GM18508 (cell line): ENCODE data around the gene BUB1.
"Not testable (repeated sequence)": the region's sequence is repeated elsewhere in the genome, so short reads cannot be mapped to it uniquely, and the experiment has no call there.

Experiments
- ATAC-seq: cut with Tn5 transposase; IDR thresholded peaks from one replicate; pipeline ENCODE4 v1.9.1; 2021; ENCODE audit warnings: moderate number of reproducible peaks; ENCODE audit not compliant: insufficient read depth, unreplicated experiment

The BUB1 gene

DNA sequence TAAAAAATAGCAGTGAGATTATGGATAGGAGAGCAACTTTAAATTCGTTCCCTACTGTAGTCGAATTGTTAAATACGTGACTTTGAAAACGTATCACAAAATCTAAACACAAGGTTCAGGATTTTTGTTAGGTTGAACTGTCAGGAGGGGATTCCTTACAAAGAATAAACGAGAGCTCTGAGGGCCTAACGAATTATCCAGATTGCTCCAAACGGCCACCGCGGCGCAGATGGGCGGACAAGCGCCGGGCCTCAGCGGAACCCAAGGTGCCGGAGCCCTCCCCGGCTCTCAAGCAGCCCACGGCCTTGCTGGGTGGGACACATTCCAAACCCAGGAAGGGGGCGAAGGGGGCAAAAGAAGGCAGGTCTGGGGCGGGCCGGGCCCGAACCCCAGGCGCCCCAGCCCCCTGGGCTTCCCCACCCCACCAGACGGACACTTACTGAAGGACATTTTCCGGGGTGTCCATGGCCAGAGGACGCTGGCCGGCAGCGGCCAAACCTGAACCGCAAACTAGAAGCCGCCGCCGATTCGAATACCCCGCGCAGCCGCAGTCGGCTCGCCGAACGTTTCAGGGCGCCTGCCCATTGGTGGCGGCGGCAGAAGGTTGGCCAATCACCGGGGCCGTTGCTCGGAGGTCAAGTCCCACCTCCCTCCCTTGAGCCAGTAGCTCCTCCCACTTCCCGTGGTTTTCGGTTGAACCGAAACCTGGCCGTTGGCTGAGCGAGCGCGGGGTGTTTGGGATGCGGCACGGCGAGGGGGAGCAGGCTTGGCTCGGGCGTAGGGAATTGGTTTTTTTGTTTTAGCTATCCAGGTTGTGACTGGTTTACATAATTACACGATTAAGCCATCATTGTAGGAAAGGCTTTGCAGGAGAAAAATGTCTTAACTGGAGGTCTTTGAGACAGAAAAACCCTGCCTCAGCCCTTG lies at the start of gene BUB1:
TSS of gene BUB1 (minus strand) at position 534 of the 927 bp plus-strand sequence. CDS start at position 466, 68 bp downstream.
- peak; percentile 43 for ATAC-seq

DNA sequence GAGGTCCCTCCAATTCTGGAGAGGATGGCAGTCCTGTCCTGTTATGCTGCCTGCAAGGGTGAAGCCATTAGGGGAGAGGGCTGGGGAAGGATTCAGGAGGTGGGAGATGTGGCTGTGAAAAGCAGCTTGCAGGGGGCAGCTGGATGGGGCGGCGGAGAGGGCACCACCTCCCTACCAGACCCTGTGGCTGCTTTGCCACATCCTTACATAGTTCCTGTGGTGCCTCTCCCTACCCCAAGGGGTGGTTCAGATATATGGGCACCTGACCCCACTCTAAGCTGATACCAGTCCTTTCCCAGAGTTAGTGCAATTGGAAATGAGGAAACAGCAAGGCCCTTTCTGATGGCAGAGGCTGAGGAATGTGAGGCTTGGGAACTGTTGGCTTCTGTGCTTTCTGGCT lies 48.4 kb upstream of the BUB1 start:
- no peak for ATAC-seq

DNA sequence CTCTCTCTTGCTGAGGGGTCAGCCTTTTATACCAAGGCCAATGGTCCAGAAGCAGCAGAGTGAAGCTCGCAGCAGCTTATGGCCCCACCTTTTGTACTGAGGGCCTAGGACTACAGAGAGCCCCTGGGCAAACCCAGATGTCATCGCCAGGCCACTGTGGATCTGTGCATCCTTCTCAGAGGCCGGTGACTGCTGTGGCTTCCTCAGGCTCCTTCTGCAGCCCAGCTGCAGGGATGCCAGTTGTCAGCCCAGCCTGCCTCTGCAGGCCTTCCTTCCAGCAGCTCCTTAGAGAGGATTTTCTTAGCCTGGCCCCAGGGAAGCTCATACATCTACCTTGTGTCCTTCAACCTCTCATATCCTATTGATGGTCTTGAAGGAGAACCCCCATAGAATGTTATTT lies 48.0 kb upstream of the BUB1 start:
- no peak for ATAC-seq

DNA sequence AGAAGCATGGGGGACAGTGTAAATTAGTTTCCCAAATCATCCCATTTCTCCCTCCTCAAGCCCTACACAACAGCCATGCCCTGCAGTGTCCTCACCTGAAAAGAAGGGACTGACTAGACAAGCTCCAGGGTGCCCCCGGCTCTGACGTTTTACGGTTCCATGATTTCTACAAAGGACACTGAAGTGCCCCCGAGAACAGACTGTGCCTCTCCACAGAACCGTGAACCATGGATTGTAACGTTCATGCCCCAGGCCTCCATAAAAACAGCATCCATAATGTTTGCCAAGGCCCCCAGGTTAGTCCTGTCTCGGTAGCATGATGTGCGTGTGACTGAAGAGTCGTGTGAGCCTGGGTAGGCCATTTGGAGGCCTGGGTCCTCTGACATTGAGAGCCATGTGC lies 47.5 kb upstream of the BUB1 start:
- ATAC-seq: no peak

DNA sequence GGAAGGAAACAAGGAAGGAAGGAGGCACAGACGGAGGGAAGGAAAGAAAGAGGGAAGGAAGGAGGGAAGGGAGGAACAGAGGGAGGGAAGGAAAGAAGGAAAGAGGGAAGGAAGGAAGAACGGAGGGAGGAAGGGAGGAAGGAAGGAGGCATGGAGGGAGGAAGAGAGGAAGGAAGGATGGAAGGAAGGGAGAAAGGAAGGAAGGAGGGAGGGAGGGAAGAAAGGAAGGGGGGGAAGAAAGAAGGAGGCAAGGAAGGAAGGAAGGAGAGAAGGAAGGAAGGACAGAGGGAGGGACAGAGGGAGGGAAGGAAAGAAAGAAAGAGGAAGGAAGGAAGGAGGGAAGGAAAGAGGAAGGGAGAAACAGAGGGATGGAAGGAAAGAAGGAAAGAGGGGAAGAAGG lies 47.0 kb upstream of the BUB1 start:
- no peak for ATAC-seq

DNA sequence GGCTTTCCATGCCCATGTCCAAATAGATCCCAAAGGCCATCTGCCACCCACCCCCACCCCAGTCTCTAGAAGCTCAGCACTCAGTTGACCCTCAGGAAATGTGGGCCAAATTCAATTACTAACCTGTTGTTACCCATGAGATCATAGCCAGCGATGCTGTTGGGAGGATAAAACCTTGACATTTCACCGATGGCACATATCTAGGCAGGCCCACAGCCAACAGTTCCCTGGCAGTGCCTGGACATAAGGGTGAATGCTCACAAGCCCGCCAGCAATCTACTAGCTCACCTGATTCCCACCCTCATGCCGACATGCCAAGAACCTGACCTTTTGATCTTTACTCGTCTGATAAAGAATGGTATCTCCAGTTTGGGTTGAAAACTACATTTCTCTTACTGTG lies 42.7 kb upstream of the BUB1 start:
- ATAC-seq: no peak

DNA sequence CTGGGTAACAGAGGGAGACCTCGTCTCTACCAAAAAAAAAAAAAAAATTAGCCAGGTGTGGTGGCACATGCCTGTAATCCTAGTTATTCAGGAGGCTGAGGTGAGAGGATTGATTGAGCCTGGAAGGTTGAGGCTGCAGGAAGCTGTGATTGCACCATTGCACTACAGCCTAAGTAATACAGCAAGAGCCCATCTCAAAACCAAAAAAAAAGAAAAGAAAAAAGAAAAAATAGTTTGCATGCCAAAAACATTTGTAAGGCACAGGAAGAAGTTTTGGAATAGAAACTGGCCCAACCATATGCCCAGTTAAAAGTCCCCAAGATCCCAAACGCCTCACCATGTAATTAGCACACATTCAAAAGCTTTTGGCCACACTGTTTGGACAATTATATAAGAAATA lies 41.1 kb upstream of the BUB1 start:
- no peak for ATAC-seq

DNA sequence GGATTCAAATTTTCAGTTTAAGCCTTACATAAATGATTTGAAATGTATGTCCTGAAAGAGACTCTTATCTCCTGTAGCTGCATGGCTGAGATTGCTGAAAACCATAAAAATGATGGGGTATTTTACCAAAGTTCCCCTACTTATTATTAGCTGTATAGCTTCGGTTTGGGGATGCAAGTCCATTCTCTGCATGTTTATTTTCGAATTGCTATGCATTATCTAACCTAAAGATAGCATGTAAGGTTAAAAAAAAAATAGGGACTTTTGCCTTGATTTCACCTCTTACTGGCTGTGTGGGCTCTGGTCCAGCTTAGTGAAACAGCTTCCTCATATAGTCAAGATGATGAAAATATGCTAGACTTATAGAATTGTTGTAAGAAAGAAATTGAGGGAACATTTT lies 40.5 kb upstream of the BUB1 start:
- ATAC-seq: no peak

DNA sequence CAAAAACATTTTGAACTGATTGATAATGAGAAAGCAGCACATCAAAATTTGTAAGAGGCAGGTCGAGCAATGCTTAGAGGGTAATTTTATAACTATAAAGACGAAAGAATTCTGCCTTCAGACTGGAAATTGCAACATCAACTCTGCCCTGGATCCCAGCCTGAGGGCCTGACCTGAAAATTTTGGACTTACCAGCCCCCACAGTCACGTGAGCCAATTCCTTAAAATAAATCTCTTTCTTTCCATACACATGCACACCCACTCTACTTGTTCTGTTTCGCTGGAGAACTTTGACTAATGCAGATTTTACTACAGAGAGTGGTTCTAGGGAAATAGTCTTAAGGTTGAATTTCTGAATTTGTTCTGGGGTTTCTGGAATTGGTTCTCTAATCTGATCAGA lies 39.9 kb upstream of the BUB1 start:
- ATAC-seq: no peak

DNA sequence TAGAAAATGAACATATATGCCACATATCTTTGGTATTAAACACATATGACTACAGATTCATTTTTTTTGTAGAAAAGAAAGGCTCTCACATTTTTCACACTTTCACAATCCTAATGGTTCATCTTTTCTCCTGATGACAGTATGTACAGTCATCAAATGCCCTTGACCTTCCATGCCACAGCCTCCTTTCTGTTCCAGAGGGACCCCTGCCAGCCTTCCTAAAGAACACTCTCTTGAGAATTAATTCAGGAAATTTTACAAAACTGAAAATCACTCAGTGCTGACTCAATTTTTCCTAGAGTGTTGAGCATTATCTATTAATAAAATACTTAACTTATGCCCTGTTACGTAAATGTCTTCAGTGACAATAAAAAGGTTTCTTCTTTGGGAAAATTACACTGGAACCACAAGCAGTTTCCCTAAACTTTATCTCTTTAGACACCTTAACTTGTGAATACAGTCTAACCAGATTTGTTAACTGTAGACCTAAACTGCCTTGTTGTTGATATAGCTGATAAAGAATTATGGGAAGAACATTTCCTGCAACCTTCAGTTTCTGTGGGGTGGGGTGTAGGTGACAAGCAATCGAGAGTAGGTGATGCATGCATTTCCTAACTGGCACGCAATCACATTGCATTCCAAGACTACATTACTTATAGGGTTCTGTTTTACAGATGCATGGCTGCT lies 39.2 kb upstream of the BUB1 start:
- ATAC-seq: no peak

DNA sequence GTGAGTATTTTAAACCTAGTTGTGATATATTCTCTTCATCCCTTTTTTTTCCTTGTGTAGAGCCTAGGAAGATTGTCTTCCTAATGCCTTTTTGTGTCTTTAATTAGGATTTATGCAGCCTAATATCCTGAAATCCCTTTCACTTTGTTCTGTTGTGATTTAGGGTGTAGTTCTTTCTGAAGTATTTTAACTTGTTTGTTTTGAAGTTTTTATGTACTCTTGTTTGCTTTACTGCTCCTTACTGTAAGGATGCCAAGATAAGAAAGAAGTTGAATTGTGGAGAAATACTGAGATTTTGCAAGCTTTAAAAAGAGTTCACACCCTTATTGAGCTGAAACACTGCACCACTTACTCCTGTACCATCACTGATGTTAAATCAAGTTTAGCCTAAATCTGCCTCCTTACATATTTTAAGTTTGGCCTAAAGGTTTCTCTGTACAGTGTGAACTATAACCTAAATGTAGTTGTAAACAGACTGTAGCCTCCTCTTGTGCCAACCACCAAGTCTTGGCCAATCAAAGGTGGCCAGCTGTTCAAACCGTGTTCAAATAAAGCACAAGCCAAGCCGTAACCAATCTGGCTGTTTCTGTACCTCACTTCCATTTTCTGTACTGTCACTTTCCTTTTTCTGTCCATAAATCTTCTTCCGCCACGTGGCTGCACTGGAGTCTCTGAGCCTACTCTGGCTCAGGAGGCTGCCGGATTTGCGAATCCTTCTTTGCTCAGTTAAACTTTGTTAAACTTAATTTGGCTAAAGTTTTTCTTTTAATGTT lies 36.8 kb upstream of the BUB1 start:
- ATAC-seq: no peak

DNA sequence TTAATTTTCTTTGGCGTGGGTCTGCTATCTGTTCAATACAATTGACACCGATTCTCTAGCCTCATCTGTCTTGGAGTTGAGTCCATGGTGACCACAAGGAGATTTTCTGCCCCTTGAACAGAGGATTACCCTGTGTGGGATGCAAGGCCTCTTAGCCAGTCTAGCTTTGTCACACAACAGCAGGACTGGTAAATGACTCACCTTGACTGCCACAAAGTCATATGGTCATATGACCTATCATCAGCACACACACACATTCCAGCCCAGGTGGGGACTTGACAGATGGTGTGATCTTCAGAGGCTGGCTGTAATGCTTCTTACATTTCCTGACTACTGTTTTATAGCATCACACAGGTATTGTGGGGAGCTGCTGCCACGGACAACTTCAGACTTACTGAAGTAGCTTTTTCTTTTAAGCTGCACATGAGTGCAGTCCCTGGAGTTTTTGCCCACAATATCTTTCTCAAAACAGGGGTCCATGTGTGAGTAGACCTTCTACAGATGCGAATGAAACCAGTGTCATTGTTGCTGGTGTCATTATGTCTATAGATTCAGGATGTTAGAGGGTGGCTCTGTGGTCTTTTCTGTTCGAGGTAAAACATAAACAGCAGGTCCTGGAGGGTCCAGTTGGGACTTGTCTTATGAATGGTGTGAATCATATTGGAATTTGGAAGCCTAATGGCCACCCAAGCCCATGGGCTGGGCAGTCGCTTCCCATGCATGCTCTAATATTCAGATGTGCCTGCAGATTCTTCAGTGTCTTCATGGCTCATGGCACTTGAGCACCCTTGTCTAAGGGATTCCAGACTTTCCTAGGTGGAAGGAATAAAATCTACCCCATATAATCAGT lies 35.9 kb upstream of the BUB1 start:
- ATAC-seq: no peak

DNA sequence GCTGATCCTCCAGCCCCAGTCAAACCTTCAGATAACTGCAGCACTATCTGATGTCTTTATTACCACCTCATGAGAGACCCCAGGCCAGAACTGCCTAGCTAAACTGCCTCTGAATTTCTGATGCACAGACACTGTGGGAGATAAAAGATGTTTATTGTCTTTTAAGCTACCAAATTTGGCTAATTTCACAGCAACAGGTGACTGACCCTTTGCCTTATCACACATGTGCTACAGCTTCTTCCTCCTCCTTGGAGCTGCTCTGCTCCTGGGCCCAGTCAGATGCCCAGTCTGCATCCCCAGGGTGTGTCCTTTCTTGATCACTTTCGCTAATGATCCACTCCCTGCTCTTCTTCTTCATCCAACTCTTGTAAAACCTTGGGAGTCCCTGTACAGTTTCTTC lies 34.9 kb upstream of the BUB1 start:
- no peak for ATAC-seq

DNA sequence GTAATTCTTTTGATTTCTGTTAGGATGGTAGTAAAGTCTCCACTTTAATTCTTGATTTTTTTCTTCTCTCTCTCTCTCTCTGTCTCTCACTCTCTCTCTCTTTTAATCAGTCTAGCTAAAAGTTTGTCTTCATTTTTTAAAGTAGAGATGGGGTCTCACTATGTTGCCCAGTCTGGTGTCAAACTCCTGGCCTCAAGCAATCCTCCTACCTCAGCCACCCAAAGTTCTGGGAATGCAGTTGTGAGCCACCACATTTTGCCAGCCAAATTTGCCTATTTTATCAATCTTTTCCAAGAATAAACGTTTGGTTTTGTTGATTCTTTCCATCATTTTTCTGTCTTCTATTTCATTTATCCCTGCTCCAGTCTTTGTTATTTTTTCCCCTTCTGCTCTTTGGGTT lies 30.6 kb upstream of the BUB1 start:
- ATAC-seq: no peak

DNA sequence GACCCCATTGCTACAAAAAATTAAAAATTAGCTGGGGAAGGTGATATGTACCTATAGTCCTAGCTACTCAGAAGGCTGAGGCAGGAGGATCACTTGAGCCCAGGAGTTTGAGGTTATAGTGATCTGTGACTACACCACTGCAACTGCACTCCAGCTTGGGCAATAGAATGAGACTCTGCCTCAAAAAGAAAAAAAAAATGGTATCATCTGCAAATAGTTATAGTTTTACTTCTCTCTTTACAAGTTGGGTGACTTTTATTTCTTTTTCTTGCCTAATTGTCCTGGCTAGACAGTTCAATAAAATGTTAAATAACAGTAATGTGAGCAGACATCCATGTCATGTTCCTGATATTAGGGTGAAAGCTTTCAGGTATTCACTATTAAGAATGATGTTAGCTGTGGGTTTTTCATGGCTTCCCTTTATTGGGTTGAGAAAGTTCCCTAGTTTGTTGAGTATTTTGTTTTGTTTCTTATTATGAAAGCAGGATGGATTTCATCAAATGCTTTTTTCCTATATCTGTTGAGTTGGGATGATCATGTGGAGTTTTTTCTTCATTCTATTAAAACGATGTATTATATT lies 29.6 kb upstream of the BUB1 start:
- no peak for ATAC-seq

DNA sequence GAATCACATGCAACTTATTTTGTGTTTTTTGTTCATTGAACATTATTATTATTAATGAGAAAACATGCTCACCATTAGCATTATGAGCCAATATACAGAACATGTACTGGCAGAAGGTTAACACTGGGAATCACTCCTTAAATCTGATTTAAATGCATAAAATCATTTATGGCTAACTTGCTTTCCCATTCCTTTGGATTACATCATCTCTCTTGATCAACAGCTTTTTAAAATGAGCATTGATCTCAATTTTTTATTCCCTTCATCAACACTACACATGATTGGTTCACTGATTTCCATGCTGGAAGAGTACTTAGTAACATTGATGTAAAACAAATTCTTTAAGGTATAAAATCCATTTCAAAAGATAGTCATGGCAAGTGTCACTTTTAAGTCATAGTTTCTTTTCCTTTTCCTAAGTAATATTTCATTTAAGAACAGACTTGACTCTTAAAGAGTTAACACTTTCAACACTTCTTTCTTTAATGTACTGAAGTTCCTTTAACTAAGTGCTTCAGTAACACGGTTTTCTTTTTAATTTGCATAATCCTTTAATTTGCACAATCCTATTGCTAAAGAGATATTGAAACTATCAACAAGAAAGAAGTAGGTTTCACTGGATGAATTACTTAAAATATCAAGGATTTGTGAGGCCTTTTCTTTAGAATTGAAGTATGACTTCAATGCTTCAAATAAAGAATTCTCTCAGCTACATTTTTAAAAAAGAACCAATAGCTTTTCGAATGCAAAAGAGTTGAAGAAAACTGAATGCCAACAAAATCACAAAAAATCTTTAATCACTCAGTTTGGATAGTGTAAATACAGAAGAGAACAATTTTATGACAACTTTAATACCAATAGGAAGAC lies 24.9 kb upstream of the BUB1 start:
- no peak for ATAC-seq

DNA sequence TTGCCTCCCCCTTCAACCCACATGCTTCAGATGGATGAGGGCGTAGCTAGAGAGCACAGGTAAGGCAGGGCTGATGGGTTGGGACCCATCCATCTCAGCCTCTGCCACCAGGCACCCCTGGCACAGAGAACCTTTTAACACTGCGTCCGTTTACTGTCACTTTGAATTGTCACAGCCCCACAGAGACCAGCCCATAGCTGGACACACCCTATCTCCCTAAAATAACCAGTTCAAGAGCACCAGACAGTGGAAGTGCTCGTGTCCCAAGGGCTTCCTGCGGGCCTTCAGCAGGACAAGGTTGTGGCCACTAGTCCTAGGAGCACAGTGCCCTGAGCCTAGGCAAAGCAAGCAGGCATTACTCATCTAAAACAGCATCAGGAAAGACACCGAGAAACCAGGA lies 20.4 kb upstream of the BUB1 start:
- ATAC-seq: not testable (repeated sequence)

DNA sequence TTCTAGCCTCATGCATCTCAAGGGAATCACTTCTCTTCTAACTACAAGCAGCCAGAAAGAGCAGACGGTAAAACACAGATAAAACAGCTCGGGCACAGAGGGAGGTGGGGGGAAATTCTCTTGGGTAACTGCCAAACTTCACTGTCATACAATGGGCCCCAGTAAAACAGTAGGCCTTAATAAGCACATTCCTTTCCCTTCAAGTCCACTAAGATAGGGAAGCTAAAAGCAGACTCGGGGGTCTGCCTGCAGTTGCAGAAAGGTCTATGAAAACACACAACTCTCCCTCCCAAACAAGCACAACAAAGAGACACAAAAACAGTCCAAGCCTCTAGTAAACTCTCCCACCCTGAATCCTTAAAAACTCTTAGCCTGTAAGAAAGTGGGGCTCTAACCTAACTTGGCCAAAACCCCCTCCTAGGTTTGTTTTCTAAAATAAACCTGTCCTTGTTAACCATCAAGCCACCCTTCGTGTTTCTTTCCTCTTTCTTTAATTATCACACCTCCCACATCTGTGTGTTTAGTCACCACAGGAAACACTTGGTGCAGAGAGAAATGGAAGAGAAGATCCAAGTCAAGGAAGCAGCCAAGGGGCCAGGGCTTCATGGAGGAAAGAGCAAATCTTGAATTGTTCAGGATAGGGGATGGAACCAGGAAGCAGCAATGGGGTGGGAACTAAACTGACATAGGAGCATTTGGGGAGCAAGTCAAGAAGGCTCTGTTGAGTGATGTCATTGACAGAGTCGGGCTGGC lies 17.5 kb upstream of the BUB1 start:
- ATAC-seq: not testable (repeated sequence)
